Measurements from ENCODE around the gene ANKRD52.

ANKRD52 gene

GRCh38 chr12:56243731-56244181 is 14.4 kb downstream of the ANKRD52 start:
- H3K4me3 ChIP-seq (replicated peaks; ENCODE audit: low read depth, low read length) = no peak overlapping the region
- no peak for TF ChIP-seq CTCF (IDR thresholded peaks at IDR 0.05; ENCODE audit: low read depth, low read length, missing control alignments)
- no peak for DNase-seq (ENCODE audit: extremely low read depth, low read depth)

GRCh38 chr12:56242986-56243385 is 15.2 kb downstream of the ANKRD52 start:
- H3K4me3 ChIP-seq (replicated peaks; ENCODE audit: low read depth, low read length) = no peak overlapping the region
- no peak for DNase-seq (ENCODE audit: extremely low read depth, low read depth)
- TF ChIP-seq CTCF (IDR thresholded peaks at IDR 0.05; ENCODE audit: low read depth, low read length, missing control alignments) = no peak

GRCh38 chr12:56241424-56242303 is 16.5 kb downstream of the ANKRD52 start:
- DNase-seq (ENCODE audit: extremely low read depth, low read depth) = no peak
- no peak for TF ChIP-seq CTCF (IDR thresholded peaks at IDR 0.05; ENCODE audit: low read depth, low read length, missing control alignments)
- H3K4me3 ChIP-seq (replicated peaks; ENCODE audit: low read depth, low read length) = no peak overlapping the region

GRCh38 chr12:56237552-56237951 is 20.6 kb downstream of the ANKRD52 start:
- TF ChIP-seq CTCF (IDR thresholded peaks at IDR 0.05; ENCODE audit: low read depth, low read length, missing control alignments) = no peak
- no peak for DNase-seq (ENCODE audit: extremely low read depth, low read depth)
- no peak overlapping the region for H3K4me3 ChIP-seq (replicated peaks; ENCODE audit: low read depth, low read length)

GRCh38 chr12:56236985-56237384 is 21.2 kb downstream of the ANKRD52 start:
- TF ChIP-seq CTCF (IDR thresholded peaks at IDR 0.05; ENCODE audit: low read depth, low read length, missing control alignments) = no peak
- DNase-seq (ENCODE audit: extremely low read depth, low read depth) = no peak
- no peak overlapping the region for H3K4me3 ChIP-seq (replicated peaks; ENCODE audit: low read depth, low read length)

GRCh38 chr12:56236091-56236490 is 22.1 kb downstream of the ANKRD52 start:
- TF ChIP-seq CTCF (IDR thresholded peaks at IDR 0.05; ENCODE audit: low read depth, low read length, missing control alignments) = no peak
- DNase-seq (ENCODE audit: extremely low read depth, low read depth) = no peak
- H3K4me3 ChIP-seq (replicated peaks; ENCODE audit: low read depth, low read length) = no peak overlapping the region

Data from HFF-Myc (cell line).